Measurements from ENCODE around the gene VTN.
A peak's percentile ranks its signal among the peaks of the same experiment; 100 is the strongest.

The VTN gene

GRCh38 chr17:28370035-28370743, at the start of gene VTN:
VTN (minus strand) TSS chr17:28370307; CDS start chr17:28370203, 104 bp downstream.
- no peak for DNase-seq

- DNase-seq: peak; percentile 71
Observed at GRCh38 chr17:28416703-28417311, 46.7 kb upstream of the VTN start.

- no peak for DNase-seq
Observed at GRCh38 chr17:28415886-28416285, 45.8 kb upstream of the VTN start.

- DNase-seq: no peak
Observed at GRCh38 chr17:28413804-28414203, 43.7 kb upstream of the VTN start.

GRCh38 chr17:28412099-28412498, 42.0 kb upstream of the VTN start:
- DNase-seq: no peak

GRCh38 chr17:28407974-28408306, 37.8 kb upstream of the VTN start:
- no peak for DNase-seq

GRCh38 chr17:28407130-28407973, 37.2 kb upstream of the VTN start:
- peak; percentile 80 for DNase-seq

GRCh38 chr17:28406473-28406814, 36.3 kb upstream of the VTN start:
- DNase-seq: no peak

- DNase-seq: peak; percentile 41
Observed at GRCh38 chr17:28405632-28406472, 35.7 kb upstream of the VTN start, which contains the start of gene SLC46A1. SLC46A1 (minus strand) TSS chr17:28406212; CDS start chr17:28406114, 98 bp downstream.

GRCh38 chr17:28404812-28405570, 34.9 kb upstream of the VTN start:
- no peak for DNase-seq

GRCh38 chr17:28404461-28404811, 34.3 kb upstream of the VTN start:
- no peak for DNase-seq

- DNase-seq: no peak
Observed at GRCh38 chr17:28404007-28404406, 33.9 kb upstream of the VTN start.

- no peak for DNase-seq
Observed at GRCh38 chr17:28402844-28403243, 32.7 kb upstream of the VTN start.

GRCh38 chr17:28402224-28402630, 32.1 kb upstream of the VTN start:
- no peak for DNase-seq

- no peak for DNase-seq
Observed at GRCh38 chr17:28399808-28400207, 29.7 kb upstream of the VTN start.

- DNase-seq: no peak
Observed at GRCh38 chr17:28398280-28398981, 28.3 kb upstream of the VTN start.

GRCh38 chr17:28397687-28398279, 27.7 kb upstream of the VTN start:
- no peak for DNase-seq

GRCh38 chr17:28397275-28397674, 27.2 kb upstream of the VTN start:
- no peak for DNase-seq

GRCh38 chr17:28396635-28397239, 26.6 kb upstream of the VTN start:
- no peak for DNase-seq

GRCh38 chr17:28395968-28396367, 25.9 kb upstream of the VTN start:
- DNase-seq: no peak

- DNase-seq: no peak
Observed at GRCh38 chr17:28395426-28395825, 25.3 kb upstream of the VTN start.
